ENCODE data around the gene LSS.

DNA sequence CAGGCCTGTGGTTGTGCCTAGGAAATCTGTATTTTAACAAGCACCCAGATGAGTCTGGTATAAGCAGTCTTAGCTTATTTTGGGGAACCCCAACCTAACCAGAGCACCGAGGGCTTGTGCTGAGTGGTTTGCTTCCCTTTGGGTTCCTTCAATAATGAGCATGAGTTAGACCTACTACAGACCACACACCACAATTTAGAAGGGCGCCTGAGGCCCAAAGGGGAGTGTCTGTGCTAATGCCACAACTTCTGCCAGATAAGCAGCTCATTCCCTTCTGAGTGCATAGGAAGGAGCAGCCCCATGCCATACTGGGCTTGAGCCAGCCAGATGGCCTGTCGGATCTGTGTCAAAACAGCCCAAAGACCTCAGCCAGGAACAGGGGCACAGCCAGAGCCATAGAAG lies 15.4 kb upstream of the LSS start:
- TF ChIP-seq, protein P1, sequence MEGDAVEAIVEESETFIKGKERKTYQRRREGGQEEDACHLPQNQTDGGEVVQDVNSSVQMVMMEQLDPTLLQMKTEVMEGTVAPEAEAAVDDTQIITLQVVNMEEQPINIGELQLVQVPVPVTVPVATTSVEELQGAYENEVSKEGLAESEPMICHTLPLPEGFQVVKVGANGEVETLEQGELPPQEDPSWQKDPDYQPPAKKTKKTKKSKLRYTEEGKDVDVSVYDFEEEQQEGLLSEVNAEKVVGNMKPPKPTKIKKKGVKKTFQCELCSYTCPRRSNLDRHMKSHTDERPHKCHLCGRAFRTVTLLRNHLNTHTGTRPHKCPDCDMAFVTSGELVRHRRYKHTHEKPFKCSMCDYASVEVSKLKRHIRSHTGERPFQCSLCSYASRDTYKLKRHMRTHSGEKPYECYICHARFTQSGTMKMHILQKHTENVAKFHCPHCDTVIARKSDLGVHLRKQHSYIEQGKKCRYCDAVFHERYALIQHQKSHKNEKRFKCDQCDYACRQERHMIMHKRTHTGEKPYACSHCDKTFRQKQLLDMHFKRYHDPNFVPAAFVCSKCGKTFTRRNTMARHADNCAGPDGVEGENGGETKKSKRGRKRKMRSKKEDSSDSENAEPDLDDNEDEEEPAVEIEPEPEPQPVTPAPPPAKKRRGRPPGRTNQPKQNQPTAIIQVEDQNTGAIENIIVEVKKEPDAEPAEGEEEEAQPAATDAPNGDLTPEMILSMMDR (IDR thresholded peaks at IDR 0.05): no peak
- TF ChIP-seq POLR2A (IDR thresholded peaks at IDR 0.05) (no peak), EP300 (IDR thresholded peaks at IDR 0.05) (no peak), POLR2AphosphoS5 (IDR thresholded peaks at IDR 0.05) (no peak)
